IMR-90 (cell line): Measurements from ENCODE around the gene ARHGEF10L. TPM values are rescaled to one million over a fixed set of nuclear protein-coding genes. Genes with fewer than 3 reads are reported as not detected.

Source experiments
- ATAC-seq: fragments of 200-7000 bp; cut with Tn5 transposase; 2 replicates; pipeline ENCODE4 v1.9.1; 2020; ENCODE audit warnings: low read depth, mild to moderate bottlenecking, moderate library complexity
- BruUV-seq: library from RNA; stranded (reverse); fragments of 400-500 nt; replicated peaks from 2 replicates; lab custom pipeline; 2021; lab: Mats Ljungman, UMichigan
- CTCF ChIA-PET: fragments of 300-600 bp; formaldehyde crosslinking; extraction: SDS; loops from one replicate; lab custom pipeline; 2021; ENCODE audit warnings: antibody characterized with exemption; lab: Yijun Ruan, JAX
- POLR2A ChIA-PET: fragments of 300-600 bp; sonication (Branson Sonifier 250); formaldehyde crosslinking; loops from one replicate; lab custom pipeline; 2022; ENCODE audit warnings: antibody characterized with exemption; ENCODE audit not compliant: unreplicated experiment; lab: Charles Lee
- DNase-seq: peaks from one replicate; pipeline ENCODE4 v3.0.0; 2013
- H2AFZ ChIP-seq: replicated peaks from 2 replicates; pipeline ENCODE3; 2013; ENCODE audit warnings: low read length, mild to moderate bottlenecking; ENCODE audit not compliant: poor library complexity
- H2AK5ac ChIP-seq: 2 replicates; pipeline ENCODE4 v1.6.1; 2013; ENCODE audit warnings: low read depth, low read length, inconsistent platforms
- H2AK9ac ChIP-seq: replicated peaks from 2 replicates; pipeline ENCODE3; 2013; ENCODE audit warnings: mild to moderate bottlenecking, low read depth, low read length, moderate library complexity; ENCODE audit not compliant: poor library complexity
- H2BK120ac ChIP-seq: 2 replicates; pipeline ENCODE4 v1.6.1; 2013; ENCODE audit warnings: low read depth, low read length, inconsistent platforms
- H2BK15ac ChIP-seq: 3 replicates; pipeline ENCODE4 v1.6.1; 2013; ENCODE audit warnings: low read depth, low read length, inconsistent platforms
- H2BK20ac ChIP-seq: 2 replicates; pipeline ENCODE4 v1.6.1; 2013; ENCODE audit warnings: low read depth, mild to moderate bottlenecking, inconsistent platforms, low read length, moderate library complexity
- H2BK5ac ChIP-seq: 2 replicates; pipeline ENCODE4 v1.6.1; 2013; ENCODE audit warnings: mild to moderate bottlenecking, low read depth, low read length, inconsistent platforms; ENCODE audit not compliant: poor library complexity, severe bottlenecking
- H3K14ac ChIP-seq: replicated peaks from 2 replicates; pipeline ENCODE4 v1.6.1; 2013; ENCODE audit warnings: low read depth, low read length, inconsistent platforms
- H3K18ac ChIP-seq: 2 replicates; pipeline ENCODE4 v1.6.1; 2013; ENCODE audit warnings: low read depth, low read length, control low read depth
- H3K23ac ChIP-seq: 2 replicates; pipeline ENCODE4 v1.6.1; 2013; ENCODE audit warnings: low read depth, low read length, inconsistent platforms
- H3K27ac ChIP-seq: 2 replicates; pipeline ENCODE4 v1.5.1; 2013; ENCODE audit warnings: mild to moderate bottlenecking, control low read depth, low read length; ENCODE audit not compliant: insufficient read depth
- H3K27me3 ChIP-seq: 2 replicates; pipeline ENCODE4 v1.6.1; 2013; ENCODE audit warnings: low read length; ENCODE audit not compliant: control insufficient read depth, insufficient read depth
- H3K36me3 ChIP-seq: 2 replicates; pipeline ENCODE4 v1.6.1; 2013; ENCODE audit warnings: low read length, mixed read lengths; ENCODE audit not compliant: control insufficient read depth, insufficient read depth
- H3K4ac ChIP-seq: 2 replicates; pipeline ENCODE4 v1.6.1; 2013; ENCODE audit warnings: low read depth, low read length, inconsistent platforms
- H3K4me1 ChIP-seq: 2 replicates; pipeline ENCODE4 v1.6.1; 2013; ENCODE audit warnings: low read length, mixed read lengths; ENCODE audit not compliant: control insufficient read depth, insufficient read depth
- H3K4me2 ChIP-seq: 2 replicates; pipeline ENCODE4 v1.6.1; 2013; ENCODE audit warnings: low read depth, mild to moderate bottlenecking, control low read depth, low read length, moderate library complexity
- H3K4me3 ChIP-seq: 2 replicates; pipeline ENCODE4 v1.5.1; 2013; ENCODE audit warnings: low read depth, mild to moderate bottlenecking, control low read depth, low read length, moderate library complexity; ENCODE audit not compliant: insufficient read depth
- H3K56ac ChIP-seq: 2 replicates; pipeline ENCODE4 v1.6.1; 2013; ENCODE audit warnings: low read length, inconsistent platforms; ENCODE audit not compliant: insufficient read depth; ENCODE audit errors: extremely low read depth
- H3K79me1 ChIP-seq, 2 experiments: 2 replicates each; pipeline ENCODE4 v1.6.1; 2013; ENCODE audit warnings: low read length in 2 of 2, inconsistent platforms in 1 of 2, low read depth in 1 of 2
- H3K9ac ChIP-seq: 2 replicates; pipeline ENCODE4 v1.6.1; 2013; ENCODE audit warnings: low read depth, low read length, control low read depth
- H3K9me1 ChIP-seq: 2 replicates; pipeline ENCODE4 v1.6.1; 2013; ENCODE audit warnings: low read length, inconsistent platforms; ENCODE audit not compliant: insufficient read depth
- H3K9me3 ChIP-seq: 2 replicates; pipeline ENCODE4 v1.6.1; 2013; ENCODE audit warnings: low read length; ENCODE audit not compliant: control insufficient read depth, insufficient read depth
- H4K20me1 ChIP-seq: 2 replicates; pipeline ENCODE4 v1.6.1; 2013; ENCODE audit warnings: low read length, inconsistent platforms; ENCODE audit not compliant: insufficient read depth
- H4K5ac ChIP-seq: 2 replicates; pipeline ENCODE4 v1.6.1; 2013; ENCODE audit warnings: mild to moderate bottlenecking, low read depth, low read length, control low read depth
- H4K8ac ChIP-seq, 2 experiments: 2 replicates each; pipeline ENCODE4 v1.6.1; 2013; ENCODE audit warnings: low read depth in 2 of 2, low read length in 2 of 2, control low read depth in 1 of 2, inconsistent platforms in 1 of 2
- H4K91ac ChIP-seq: 2 replicates; pipeline ENCODE4 v1.6.1; 2013; ENCODE audit warnings: low read depth, low read length, inconsistent platforms; ENCODE audit not compliant: insufficient read depth
- BHLHE40 ChIP-seq: fragments of 150-350 bp; IDR thresholded peaks from 2 replicates; pipeline ENCODE4 v1.6.1; 2016; ENCODE audit warnings: mild to moderate bottlenecking, low read depth, low read length
- CEBPB ChIP-seq: IDR thresholded peaks from 2 replicates; pipeline ENCODE4 v1.6.1; 2012; ENCODE audit warnings: low read depth, low read length, improper control_type of control experiment
- CHD1 ChIP-seq: IDR thresholded peaks from 2 replicates; pipeline ENCODE4 v1.6.1; 2012; ENCODE audit warnings: low read depth, low read length, improper control_type of control experiment
- CTCF ChIP-seq: conservative IDR thresholded peaks from 2 replicates; pipeline ENCODE4 v1.5.1; 2012; ENCODE audit warnings: mild to moderate bottlenecking, low read depth, low read length, improper control_type of control experiment
- ELK1 ChIP-seq: fragments of 150-350 bp; IDR thresholded peaks from 2 replicates; pipeline ENCODE4 v1.6.1; 2016; ENCODE audit warnings: low read depth, mild to moderate bottlenecking, low read length, moderate library complexity, borderline replicate concordance
- FOS ChIP-seq: fragments of 150-350 bp; IDR thresholded peaks from 2 replicates; pipeline ENCODE4 v1.6.1; 2016; ENCODE audit warnings: low read depth, low read length
- MAFK ChIP-seq: IDR thresholded peaks from 2 replicates; pipeline ENCODE4 v1.6.1; 2012; ENCODE audit warnings: low read depth, low read length, improper control_type of control experiment
- MAZ ChIP-seq: IDR thresholded peaks from 2 replicates; pipeline ENCODE4 v1.6.1; 2012; ENCODE audit warnings: low read depth, mild to moderate bottlenecking, low read length, improper control_type of control experiment, moderate library complexity, borderline replicate concordance
- MXI1 ChIP-seq: IDR thresholded peaks from 2 replicates; pipeline ENCODE4 v1.6.1; 2012; ENCODE audit warnings: low read depth, mild to moderate bottlenecking, low read length, moderate library complexity, borderline replicate concordance
- NFE2L2 ChIP-seq: fragments of 150-350 bp; IDR thresholded peaks from 2 replicates; pipeline ENCODE4 v1.6.1; 2016; ENCODE audit warnings: low read depth, mild to moderate bottlenecking, low read length
- POLR2A ChIP-seq: IDR thresholded peaks from 2 replicates; pipeline ENCODE4 v1.6.1; 2012; ENCODE audit warnings: mild to moderate bottlenecking, low read depth, low read length
- RAD21 ChIP-seq: IDR thresholded peaks from 2 replicates; pipeline ENCODE4 v1.6.1; 2012; ENCODE audit warnings: low read length, improper control_type of control experiment
- RCOR1 ChIP-seq: IDR thresholded peaks from 2 replicates; pipeline ENCODE4 v1.6.1; 2012; ENCODE audit warnings: mild to moderate bottlenecking, low read length, improper control_type of control experiment; ENCODE audit not compliant: insufficient replicate concordance
- RFX5 ChIP-seq: IDR thresholded peaks from 2 replicates; pipeline ENCODE4 v1.8.0; 2012; ENCODE audit warnings: low read depth, mild to moderate bottlenecking, low read length, moderate library complexity
- SMC3 ChIP-seq: fragments of 150-350 bp; IDR thresholded peaks from 2 replicates; pipeline ENCODE4 v1.6.1; 2016; ENCODE audit warnings: low read depth, mild to moderate bottlenecking, antibody characterized with exemption, low read length, moderate library complexity
- WGBS, 2 experiments: methylation state at CpG; one replicate each; pipeline versions ENCODE4 v1.1.5 to v1.1.7; 2013; ENCODE audit warnings: missing lambda C conversion rate in 2 of 2; ENCODE audit not compliant: insufficient read length in 1 of 2; ENCODE audit errors: extremely low coverage in 2 of 2; 5-methylcytosine and 5-hydroxymethylcytosine counted together
- dilution Hi-C: fragments of 300-500 bp; cut with HindIII; formaldehyde crosslinking; loops from one replicate; pipeline ENCODE4 v1.14.3; 2018; ENCODE audit warnings: low sequenced_read_pairs; ENCODE audit not compliant: unreplicated experiment
- in situ Hi-C: fragments of 300-500 bp; cut with MboI; formaldehyde crosslinking; loops from 3 replicates; pipeline ENCODE4 v1.14.3; 2019; ENCODE audit warnings: low sequenced_read_pairs, inconsistent platforms, mixed read lengths
- intact Hi-C: fragments of 100-400 bp; cut with micrococcal nuclease; formaldehyde crosslinking; loops from 2 replicates; pipeline ENCODE4 v1.10.0; 2022
- polyA plus RNA-seq, 3 experiments: library from polyadenylated mRNA; depleted of rRNA; stranded (reverse); fragments of >200 nt; gene quantifications; 2 replicates each; pipeline ENCODE4 v1.2.3, GENCODE V29; 2012; ENCODE audit warnings: low replicate concordance in 1 of 3
- total RNA-seq: library from RNA; depleted of rRNA; stranded (reverse); fragments of >200 nt; gene quantifications from 2 replicates; pipeline ENCODE4 v1.2.3, GENCODE V29; 2012
- TF ChIP-seq, protein P1 (sequence below): fragments of 150-350 bp; IDR thresholded peaks from 2 replicates; pipeline ENCODE4 v1.6.1; 2017; ENCODE audit warnings: mild to moderate bottlenecking, antibody characterized with exemption, low read length, low read depth

ARHGEF10L gene
- total and polyA plus RNA-seq, 2 of the 4 experiments (the other 2 are of a cell fraction) = 4.8 to 12.4 TPM

- no peak overlapping the region for H4K8ac ChIP-seq
- in situ Hi-C loops = no loop called here
- no peak overlapping the region for H3K27ac ChIP-seq
- DNase-seq = no peak
- no CpG with 5 or more reads among the region's 8 CpGs for WGBS, 2 experiments
- no peak overlapping the region for H2BK15ac ChIP-seq
- no peak overlapping the region for H2BK5ac ChIP-seq
- no peak overlapping the region for H2AK9ac ChIP-seq
- no peak overlapping the region for H3K56ac ChIP-seq
- peaks cover 26% of the 10 kb centered on the region for H3K9me1 ChIP-seq
- no peak overlapping the region for H4K5ac ChIP-seq
- no peaks in the 10 kb centered on the region for H3K9me3 ChIP-seq
- no peak overlapping the region for H4K91ac ChIP-seq
- H3K9ac ChIP-seq = no peak overlapping the region
- H3K36me3 ChIP-seq = no peaks in the 10 kb centered on the region
- intact Hi-C loops = no loop called here
- H3K4me1 ChIP-seq = peaks cover 21% of the 10 kb centered on the region
- no peak overlapping the region for H3K4me2 ChIP-seq
- TF ChIP-seq MAZ = no peak
- TF ChIP-seq CTCF = no peak
- TF ChIP-seq SMC3 = no peak
- TF ChIP-seq POLR2A = no peak
- TF ChIP-seq RCOR1 = no peak
- TF ChIP-seq CHD1 = no peak
- no peak for TF ChIP-seq RAD21
- no peak for TF ChIP-seq NFE2L2
- no peak for TF ChIP-seq ELK1
- no peak for TF ChIP-seq CEBPB
- TF ChIP-seq RFX5 = no peak
- TF ChIP-seq MXI1 = no peak
- TF ChIP-seq FOS = no peak
- TF ChIP-seq, protein P1, sequence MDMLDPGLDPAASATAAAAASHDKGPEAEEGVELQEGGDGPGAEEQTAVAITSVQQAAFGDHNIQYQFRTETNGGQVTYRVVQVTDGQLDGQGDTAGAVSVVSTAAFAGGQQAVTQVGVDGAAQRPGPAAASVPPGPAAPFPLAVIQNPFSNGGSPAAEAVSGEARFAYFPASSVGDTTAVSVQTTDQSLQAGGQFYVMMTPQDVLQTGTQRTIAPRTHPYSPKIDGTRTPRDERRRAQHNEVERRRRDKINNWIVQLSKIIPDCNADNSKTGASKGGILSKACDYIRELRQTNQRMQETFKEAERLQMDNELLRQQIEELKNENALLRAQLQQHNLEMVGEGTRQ = no peak
- TF ChIP-seq MAFK = no peak
- no peak for TF ChIP-seq BHLHE40
- dilution Hi-C loops = no loop called here
- H2BK120ac ChIP-seq = no peak overlapping the region
- H2AFZ ChIP-seq = no peak overlapping the region
- no peak overlapping the region for H3K4me3 ChIP-seq
- 0 out of 2 replicates have a peak overlapping the region, but pooled peaks have one; percentile 39 for H3K14ac ChIP-seq
- CTCF ChIA-PET = no interaction called here
- POLR2A ChIA-PET = no interaction called here
- no peak overlapping the region for H2BK20ac ChIP-seq
- H3K79me1 ChIP-seq = peaks cover 23 to 72% of the 10 kb centered on the region in 2 experiments
- no peak overlapping the region for H3K23ac ChIP-seq
- no TSS peak for BruUV-seq
- peak overlapping the region; percentile 60; the same call in 1 of the 2 replicates for H2AK5ac ChIP-seq
- no peak for ATAC-seq
- no peaks in the 10 kb centered on the region for H3K27me3 ChIP-seq
- H3K18ac ChIP-seq = no peak overlapping the region
- H4K20me1 ChIP-seq = peaks cover 20% of the 10 kb centered on the region
- H3K4ac ChIP-seq = 0 out of 2 replicates have a peak overlapping the region, but pooled peaks have one; percentile 8
Measured at GRCh38 chr1:17546946-17547670, 7.6 kb downstream of the ARHGEF10L start.
